HEK293 (cell line): ENCODE measurements around the gene TEAD1.

Experiments
- CTCF ChIP-seq: fragments of 450-650 bp; formaldehyde crosslinking; IDR thresholded peaks from 2 replicates; pipeline ENCODE4 v1.5.1; 2016; ENCODE audit warnings: missing biosample characterization, missing genetic modification characterization
- GLI4 ChIP-seq: fragments of 450-650 bp; formaldehyde crosslinking; IDR thresholded peaks from 2 replicates; pipeline ENCODE4 v1.5.1; 2016; ENCODE audit warnings: missing biosample characterization, missing genetic modification characterization
- REPIN1 ChIP-seq: fragments of 450-650 bp; formaldehyde crosslinking; IDR thresholded peaks from 2 replicates; pipeline ENCODE4 v1.5.1; 2017; ENCODE audit warnings: missing biosample characterization, missing genetic modification characterization, low read depth
- REST ChIP-seq: fragments of 450-650 bp; formaldehyde crosslinking; IDR thresholded peaks from 2 replicates; pipeline ENCODE4 v1.5.1; 2016; ENCODE audit warnings: missing biosample characterization, missing genetic modification characterization
- TCF7L2 ChIP-seq: IDR thresholded peaks from 2 replicates; pipeline ENCODE4 v1.6.1; 2011; ENCODE audit warnings: low read depth, mild to moderate bottlenecking, inconsistent platforms, low read length, moderate library complexity, borderline replicate concordance
- WT1 ChIP-seq: fragments of 450-650 bp; formaldehyde crosslinking; IDR thresholded peaks from 2 replicates; pipeline ENCODE4 v1.5.1; 2016; ENCODE audit warnings: missing biosample characterization, missing genetic modification characterization
- ZFP37 ChIP-seq: fragments of 450-650 bp; formaldehyde crosslinking; IDR thresholded peaks from 2 replicates; pipeline ENCODE4 v1.5.1; 2016; ENCODE audit warnings: missing biosample characterization, missing genetic modification characterization
- ZNF132 ChIP-seq: fragments of 450-650 bp; formaldehyde crosslinking; IDR thresholded peaks from 2 replicates; pipeline ENCODE4 v1.5.1; 2017; ENCODE audit warnings: missing biosample characterization, missing genetic modification characterization, borderline replicate concordance
- ZNF302 ChIP-seq: fragments of 450-650 bp; formaldehyde crosslinking; IDR thresholded peaks from 2 replicates; pipeline ENCODE4 v1.5.1; 2016; ENCODE audit warnings: missing biosample characterization, missing genetic modification characterization, low read depth
- ZNF433 ChIP-seq: fragments of 450-650 bp; formaldehyde crosslinking; IDR thresholded peaks from 2 replicates; pipeline ENCODE4 v1.5.1; 2016; ENCODE audit warnings: missing biosample characterization, missing genetic modification characterization, low read depth
- TF ChIP-seq, protein P1 (sequence below): fragments of 450-650 bp; formaldehyde crosslinking; IDR thresholded peaks from 2 replicates; pipeline ENCODE4 v1.5.1; 2016; ENCODE audit warnings: missing biosample characterization, missing genetic modification characterization, borderline replicate concordance
- TF ChIP-seq, protein P2 (sequence below): fragments of 450-650 bp; formaldehyde crosslinking; IDR thresholded peaks from 2 replicates; pipeline ENCODE4 v1.5.0; 2017; ENCODE audit warnings: missing biosample characterization, missing genetic modification characterization, borderline replicate concordance

- TF ChIP-seq ZNF433 (no peak), ZNF302 (no peak), REST (no peak), ZFP37 (tag by site-specific recombination) (no peak), ZNF132 (tag by site-specific recombination) (no peak), CTCF (tag by site-specific recombination) (no peak), REPIN1 (tag by site-specific recombination) (no peak), GLI4 (no peak), WT1 (tag by site-specific recombination) (no peak), TCF7L2 (no peak)
- TF ChIP-seq, protein P1, sequence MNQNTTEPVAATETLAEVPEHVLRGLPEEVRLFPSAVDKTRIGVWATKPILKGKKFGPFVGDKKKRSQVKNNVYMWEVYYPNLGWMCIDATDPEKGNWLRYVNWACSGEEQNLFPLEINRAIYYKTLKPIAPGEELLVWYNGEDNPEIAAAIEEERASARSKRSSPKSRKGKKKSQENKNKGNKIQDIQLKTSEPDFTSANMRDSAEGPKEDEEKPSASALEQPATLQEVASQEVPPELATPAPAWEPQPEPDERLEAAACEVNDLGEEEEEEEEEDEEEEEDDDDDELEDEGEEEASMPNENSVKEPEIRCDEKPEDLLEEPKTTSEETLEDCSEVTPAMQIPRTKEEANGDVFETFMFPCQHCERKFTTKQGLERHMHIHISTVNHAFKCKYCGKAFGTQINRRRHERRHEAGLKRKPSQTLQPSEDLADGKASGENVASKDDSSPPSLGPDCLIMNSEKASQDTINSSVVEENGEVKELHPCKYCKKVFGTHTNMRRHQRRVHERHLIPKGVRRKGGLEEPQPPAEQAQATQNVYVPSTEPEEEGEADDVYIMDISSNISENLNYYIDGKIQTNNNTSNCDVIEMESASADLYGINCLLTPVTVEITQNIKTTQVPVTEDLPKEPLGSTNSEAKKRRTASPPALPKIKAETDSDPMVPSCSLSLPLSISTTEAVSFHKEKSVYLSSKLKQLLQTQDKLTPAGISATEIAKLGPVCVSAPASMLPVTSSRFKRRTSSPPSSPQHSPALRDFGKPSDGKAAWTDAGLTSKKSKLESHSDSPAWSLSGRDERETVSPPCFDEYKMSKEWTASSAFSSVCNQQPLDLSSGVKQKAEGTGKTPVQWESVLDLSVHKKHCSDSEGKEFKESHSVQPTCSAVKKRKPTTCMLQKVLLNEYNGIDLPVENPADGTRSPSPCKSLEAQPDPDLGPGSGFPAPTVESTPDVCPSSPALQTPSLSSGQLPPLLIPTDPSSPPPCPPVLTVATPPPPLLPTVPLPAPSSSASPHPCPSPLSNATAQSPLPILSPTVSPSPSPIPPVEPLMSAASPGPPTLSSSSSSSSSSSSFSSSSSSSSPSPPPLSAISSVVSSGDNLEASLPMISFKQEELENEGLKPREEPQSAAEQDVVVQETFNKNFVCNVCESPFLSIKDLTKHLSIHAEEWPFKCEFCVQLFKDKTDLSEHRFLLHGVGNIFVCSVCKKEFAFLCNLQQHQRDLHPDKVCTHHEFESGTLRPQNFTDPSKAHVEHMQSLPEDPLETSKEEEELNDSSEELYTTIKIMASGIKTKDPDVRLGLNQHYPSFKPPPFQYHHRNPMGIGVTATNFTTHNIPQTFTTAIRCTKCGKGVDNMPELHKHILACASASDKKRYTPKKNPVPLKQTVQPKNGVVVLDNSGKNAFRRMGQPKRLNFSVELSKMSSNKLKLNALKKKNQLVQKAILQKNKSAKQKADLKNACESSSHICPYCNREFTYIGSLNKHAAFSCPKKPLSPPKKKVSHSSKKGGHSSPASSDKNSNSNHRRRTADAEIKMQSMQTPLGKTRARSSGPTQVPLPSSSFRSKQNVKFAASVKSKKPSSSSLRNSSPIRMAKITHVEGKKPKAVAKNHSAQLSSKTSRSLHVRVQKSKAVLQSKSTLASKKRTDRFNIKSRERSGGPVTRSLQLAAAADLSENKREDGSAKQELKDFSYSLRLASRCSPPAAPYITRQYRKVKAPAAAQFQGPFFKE (tag by site-specific recombination): no peak
- TF ChIP-seq, protein P2, sequence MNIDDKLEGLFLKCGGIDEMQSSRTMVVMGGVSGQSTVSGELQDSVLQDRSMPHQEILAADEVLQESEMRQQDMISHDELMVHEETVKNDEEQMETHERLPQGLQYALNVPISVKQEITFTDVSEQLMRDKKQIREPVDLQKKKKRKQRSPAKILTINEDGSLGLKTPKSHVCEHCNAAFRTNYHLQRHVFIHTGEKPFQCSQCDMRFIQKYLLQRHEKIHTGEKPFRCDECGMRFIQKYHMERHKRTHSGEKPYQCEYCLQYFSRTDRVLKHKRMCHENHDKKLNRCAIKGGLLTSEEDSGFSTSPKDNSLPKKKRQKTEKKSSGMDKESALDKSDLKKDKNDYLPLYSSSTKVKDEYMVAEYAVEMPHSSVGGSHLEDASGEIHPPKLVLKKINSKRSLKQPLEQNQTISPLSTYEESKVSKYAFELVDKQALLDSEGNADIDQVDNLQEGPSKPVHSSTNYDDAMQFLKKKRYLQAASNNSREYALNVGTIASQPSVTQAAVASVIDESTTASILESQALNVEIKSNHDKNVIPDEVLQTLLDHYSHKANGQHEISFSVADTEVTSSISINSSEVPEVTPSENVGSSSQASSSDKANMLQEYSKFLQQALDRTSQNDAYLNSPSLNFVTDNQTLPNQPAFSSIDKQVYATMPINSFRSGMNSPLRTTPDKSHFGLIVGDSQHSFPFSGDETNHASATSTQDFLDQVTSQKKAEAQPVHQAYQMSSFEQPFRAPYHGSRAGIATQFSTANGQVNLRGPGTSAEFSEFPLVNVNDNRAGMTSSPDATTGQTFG: no peak
Observed at GRCh38 chr11:12683874-12684273, 9.7 kb downstream of the TEAD1 start.
